KOPT-K1 (cell line): Measurements from ENCODE around the gene FBLN2.

ENCODE experiments used
- H3K27ac ChIP-seq: fragments of 200-600 bp; sonication (generic); 2 replicates; pipeline ENCODE4 v1.5.1; 2016; ENCODE audit warnings: antibody characterized with exemption, mild to moderate bottlenecking, low read depth, low read length; ENCODE audit not compliant: poor library complexity, severe bottlenecking
- H3K36me3 ChIP-seq: fragments of 200-600 bp; sonication (generic); 2 replicates; pipeline ENCODE4 v1.5.1; 2017; ENCODE audit warnings: antibody characterized with exemption, mild to moderate bottlenecking, low read length, moderate library complexity; ENCODE audit not compliant: insufficient read depth
- H3K9me3 ChIP-seq: fragments of 200-600 bp; sonication (generic); 2 replicates; pipeline ENCODE4 v1.5.1; 2017; ENCODE audit warnings: antibody characterized with exemption, low read length, mild to moderate bottlenecking; ENCODE audit not compliant: insufficient read depth, poor library complexity, severe bottlenecking

Gene FBLN2

GRCh38 chr3:13670292-13670691, 121.4 kb downstream of the FBLN2 start:
- no peaks in the 10 kb centered on the region for H3K9me3 ChIP-seq
- H3K36me3 ChIP-seq, result no peaks in the 10 kb centered on the region
- H3K27ac ChIP-seq, result no peak overlapping the region

GRCh38 chr3:13671482-13672233, 122.7 kb downstream of the FBLN2 start:
- H3K27ac ChIP-seq, result no peak overlapping the region
- no peaks in the 10 kb centered on the region for H3K36me3 ChIP-seq
- H3K9me3 ChIP-seq, result no peaks in the 10 kb centered on the region

GRCh38 chr3:13673207-13673606, 124.3 kb downstream of the FBLN2 start:
- Histone ChIP-seq H3K9me3 (no peaks in the 10 kb centered on the region), H3K36me3 (no peaks in the 10 kb centered on the region), H3K27ac (no peak overlapping the region)

GRCh38 chr3:13674538-13675185, 125.7 kb downstream of the FBLN2 start:
- H3K36me3 ChIP-seq, result no peaks in the 10 kb centered on the region
- H3K27ac ChIP-seq, result no peak overlapping the region
- no peaks in the 10 kb centered on the region for H3K9me3 ChIP-seq

- Histone ChIP-seq H3K27ac (no peak overlapping the region), H3K9me3 (no peaks in the 10 kb centered on the region), H3K36me3 (no peaks in the 10 kb centered on the region)
Measured at GRCh38 chr3:13676356-13677017, 127.6 kb downstream of the FBLN2 start.

GRCh38 chr3:13677272-13677671, 128.3 kb downstream of the FBLN2 start:
- Histone ChIP-seq H3K36me3 (no peaks in the 10 kb centered on the region), H3K27ac (no peak overlapping the region), H3K9me3 (no peaks in the 10 kb centered on the region)

- no peaks in the 10 kb centered on the region for H3K36me3 ChIP-seq
- no peaks in the 10 kb centered on the region for H3K9me3 ChIP-seq
- no peak overlapping the region for H3K27ac ChIP-seq
Measured at GRCh38 chr3:13681931-13682330, 133.0 kb downstream of the FBLN2 start.

- H3K27ac ChIP-seq, result no peak overlapping the region
- no peaks in the 10 kb centered on the region for H3K9me3 ChIP-seq
- H3K36me3 ChIP-seq, result no peaks in the 10 kb centered on the region
Measured at GRCh38 chr3:13682331-13683013, 133.5 kb downstream of the FBLN2 start.

GRCh38 chr3:13683288-13683687, 134.4 kb downstream of the FBLN2 start:
- H3K27ac ChIP-seq, result no peak overlapping the region
- H3K9me3 ChIP-seq, result no peaks in the 10 kb centered on the region
- no peaks in the 10 kb centered on the region for H3K36me3 ChIP-seq

GRCh38 chr3:13683772-13684171, 134.8 kb downstream of the FBLN2 start:
- Histone ChIP-seq H3K9me3 (no peaks in the 10 kb centered on the region), H3K27ac (no peak overlapping the region), H3K36me3 (no peaks in the 10 kb centered on the region)

GRCh38 chr3:13684350-13684749, 135.4 kb downstream of the FBLN2 start:
- no peaks in the 10 kb centered on the region for H3K9me3 ChIP-seq
- no peaks in the 10 kb centered on the region for H3K36me3 ChIP-seq

GRCh38 chr3:13684854-13685253, 135.9 kb downstream of the FBLN2 start:
- no peak overlapping the region for H3K27ac ChIP-seq
- H3K9me3 ChIP-seq, result no peaks in the 10 kb centered on the region

More at GRCh38 chr3:13684350-13684749, 135.4 kb downstream of the FBLN2 start:
- H3K27ac ChIP-seq, result no peak overlapping the region

GRCh38 chr3:13685721-13686120, 136.8 kb downstream of the FBLN2 start:
- no peak overlapping the region for H3K27ac ChIP-seq
- no peaks in the 10 kb centered on the region for H3K9me3 ChIP-seq
- H3K36me3 ChIP-seq, result no peaks in the 10 kb centered on the region

More at GRCh38 chr3:13684854-13685253, 135.9 kb downstream of the FBLN2 start:
- H3K36me3 ChIP-seq, result no peaks in the 10 kb centered on the region

- Histone ChIP-seq H3K9me3 (no peaks in the 10 kb centered on the region), H3K27ac (no peak overlapping the region), H3K36me3 (no peaks in the 10 kb centered on the region)
Measured at GRCh38 chr3:13686367-13687160, 137.6 kb downstream of the FBLN2 start.
